PC-3 (cell line): Measurements from ENCODE around the gene MAP7D3.

Experiments used
- EZH2 ChIP-seq: fragments of 300-600 bp; sonication (generic); IDR thresholded peaks from one replicate; pipeline ENCODE4 v1.6.1; 2017; ENCODE audit warnings: antibody characterized with exemption, mild to moderate bottlenecking, low read length; ENCODE audit not compliant: unreplicated experiment
- EZH2phosphoT487 ChIP-seq: fragments of 300-600 bp; sonication (generic); IDR thresholded peaks from 2 replicates; pipeline ENCODE4 v1.6.1; 2018; ENCODE audit warnings: mild to moderate bottlenecking, antibody characterized with exemption, low read length, borderline replicate concordance
- TF ChIP-seq, protein P1 (sequence below): fragments of 300-600 bp; sonication (generic); conservative IDR thresholded peaks from 2 replicates; pipeline ENCODE4 v1.5.1; 2017; ENCODE audit warnings: antibody characterized with exemption, low read depth, mild to moderate bottlenecking, low read length

GRCh38 chrX:136260776-136261175, 9.6 kb upstream of the MAP7D3 start:
- TF ChIP-seq, protein P1, sequence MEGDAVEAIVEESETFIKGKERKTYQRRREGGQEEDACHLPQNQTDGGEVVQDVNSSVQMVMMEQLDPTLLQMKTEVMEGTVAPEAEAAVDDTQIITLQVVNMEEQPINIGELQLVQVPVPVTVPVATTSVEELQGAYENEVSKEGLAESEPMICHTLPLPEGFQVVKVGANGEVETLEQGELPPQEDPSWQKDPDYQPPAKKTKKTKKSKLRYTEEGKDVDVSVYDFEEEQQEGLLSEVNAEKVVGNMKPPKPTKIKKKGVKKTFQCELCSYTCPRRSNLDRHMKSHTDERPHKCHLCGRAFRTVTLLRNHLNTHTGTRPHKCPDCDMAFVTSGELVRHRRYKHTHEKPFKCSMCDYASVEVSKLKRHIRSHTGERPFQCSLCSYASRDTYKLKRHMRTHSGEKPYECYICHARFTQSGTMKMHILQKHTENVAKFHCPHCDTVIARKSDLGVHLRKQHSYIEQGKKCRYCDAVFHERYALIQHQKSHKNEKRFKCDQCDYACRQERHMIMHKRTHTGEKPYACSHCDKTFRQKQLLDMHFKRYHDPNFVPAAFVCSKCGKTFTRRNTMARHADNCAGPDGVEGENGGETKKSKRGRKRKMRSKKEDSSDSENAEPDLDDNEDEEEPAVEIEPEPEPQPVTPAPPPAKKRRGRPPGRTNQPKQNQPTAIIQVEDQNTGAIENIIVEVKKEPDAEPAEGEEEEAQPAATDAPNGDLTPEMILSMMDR, result no peak
- no peak for TF ChIP-seq EZH2
- TF ChIP-seq EZH2phosphoT487, result no peak
